ENCODE data around the gene TBC1D4.

Gene TBC1D4

DNA sequence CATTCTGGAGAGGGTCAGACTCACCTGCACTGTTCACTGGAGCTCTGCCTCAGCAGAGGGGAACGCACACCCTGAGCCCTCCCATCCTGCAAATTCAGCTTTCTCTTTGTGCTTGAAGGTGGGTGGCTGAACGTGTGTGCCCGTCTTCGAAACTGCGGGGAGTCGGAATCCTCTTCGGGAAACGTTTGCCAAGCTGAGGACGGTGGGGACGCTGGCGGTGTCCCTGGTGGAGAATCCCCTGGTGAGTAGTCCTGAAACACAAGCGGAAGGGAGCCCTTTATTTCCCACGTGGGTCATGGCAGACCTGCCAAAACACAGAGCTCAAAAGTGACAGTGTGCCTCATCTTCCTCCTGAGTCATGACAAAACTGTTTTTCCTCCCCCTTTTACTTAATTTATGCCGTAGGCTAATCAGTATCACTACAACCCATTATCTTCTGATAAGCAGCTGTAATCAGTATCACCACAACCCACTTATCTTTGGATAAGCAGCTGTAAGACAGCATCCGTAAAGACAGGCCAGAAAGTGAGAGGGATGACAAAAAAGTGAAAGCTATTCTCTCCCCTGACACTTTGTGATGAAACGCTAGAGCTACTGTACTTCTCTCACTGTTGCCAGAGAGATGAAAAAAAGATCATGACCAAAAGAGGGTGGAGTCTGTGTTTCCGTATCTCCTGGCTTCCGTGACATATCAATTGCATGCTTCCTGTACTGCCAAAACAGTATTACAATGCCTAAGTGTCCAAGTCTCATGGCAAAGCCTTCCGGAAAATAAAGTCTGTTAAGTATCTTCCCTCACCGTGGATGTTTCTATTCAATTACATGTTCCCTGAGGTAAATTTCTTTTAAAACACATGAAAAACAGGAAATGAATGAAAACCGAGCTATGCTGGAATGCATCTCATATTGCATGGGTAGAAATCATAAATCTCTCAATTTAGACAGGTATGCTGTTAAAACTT lies 155.5 kb downstream of the TBC1D4 start:
- H3K36me3 ChIP-seq (ENCODE audit: control insufficient read depth, insufficient read depth, low read length), result no peaks in the 10 kb centered on the region; the same call in 1 of the 2 replicates
- DNase-seq (ENCODE audit: low read depth, low spot score), result no peak
- peaks cover 1% of the 10 kb centered on the region; the same call in 1 of the 2 replicates for H3K4me1 ChIP-seq (ENCODE audit: control insufficient read depth, insufficient read depth, low read length)
- H3K4me3 ChIP-seq (ENCODE audit: low read length), result no peak overlapping the region
- H3K9me3 ChIP-seq (ENCODE audit: control insufficient read depth, insufficient read depth, low read length), result no peaks in the 10 kb centered on the region
- H3K27ac ChIP-seq (ENCODE audit: low read length), result no peak overlapping the region
- no peaks in the 10 kb centered on the region for H3K27me3 ChIP-seq (ENCODE audit: control insufficient read depth, insufficient read depth, low read length)
- WGBS (ENCODE audit: insufficient coverage, insufficient read length), result no CpG with 5 or more reads among the region's 21 CpGs

DNA sequence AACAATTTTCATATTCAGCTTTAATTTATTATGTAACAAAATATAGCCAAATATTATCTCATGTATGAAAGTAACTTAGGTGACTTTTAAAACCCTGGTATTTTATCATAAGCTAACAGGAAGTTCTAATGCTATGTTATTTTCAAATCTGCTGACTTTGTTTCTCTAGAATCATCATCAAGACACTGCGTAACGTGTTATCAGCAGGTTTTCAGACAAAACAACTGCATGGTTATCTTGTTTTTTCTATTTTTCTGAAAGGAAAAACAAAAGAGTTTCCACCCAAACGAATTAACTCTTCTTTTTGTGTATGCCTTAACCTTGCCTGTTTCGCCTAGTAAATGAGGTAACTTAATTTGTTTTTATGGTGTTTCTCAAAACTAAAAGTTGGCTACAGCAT lies 156.3 kb downstream of the TBC1D4 start:
- no peaks in the 10 kb centered on the region for H3K9me3 ChIP-seq (ENCODE audit: control insufficient read depth, insufficient read depth, low read length)
- peaks cover 1% of the 10 kb centered on the region; the same call in 1 of the 2 replicates for H3K4me1 ChIP-seq (ENCODE audit: control insufficient read depth, insufficient read depth, low read length)
- no peak overlapping the region for H3K27ac ChIP-seq (ENCODE audit: low read length)
- no peaks in the 10 kb centered on the region; the same call in 1 of the 2 replicates for H3K36me3 ChIP-seq (ENCODE audit: control insufficient read depth, insufficient read depth, low read length)
- H3K4me3 ChIP-seq (ENCODE audit: low read length), result no peak overlapping the region
- no CpG with 5 or more reads among the region's 4 CpGs for WGBS (ENCODE audit: insufficient coverage, insufficient read length)
- H3K27me3 ChIP-seq (ENCODE audit: control insufficient read depth, insufficient read depth, low read length), result no peaks in the 10 kb centered on the region
- DNase-seq (ENCODE audit: low read depth, low spot score), result no peak

DNA sequence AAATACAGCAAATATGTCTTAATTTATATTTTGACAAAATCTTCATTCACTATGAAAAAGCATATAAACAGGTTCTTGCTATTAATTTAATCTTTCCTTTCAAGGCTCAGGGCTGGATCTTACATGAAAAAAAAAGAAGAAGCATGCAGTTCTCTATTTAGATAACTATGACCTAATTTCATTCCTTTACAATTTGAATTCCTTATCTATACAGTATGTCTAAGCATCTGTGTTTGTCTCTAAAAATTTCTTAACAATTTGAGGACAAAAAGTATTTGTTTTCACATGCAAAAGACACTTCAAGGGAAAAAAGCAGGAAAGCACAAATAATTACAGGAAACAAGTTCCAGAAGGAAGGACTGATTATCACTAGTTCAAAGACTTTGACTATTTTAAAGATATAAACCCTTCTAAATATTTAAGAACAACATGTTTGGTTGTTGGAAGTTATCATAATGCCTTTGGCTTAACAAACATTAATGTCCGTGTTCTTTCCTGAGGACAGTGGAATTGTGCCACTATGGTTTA lies 157.5 kb downstream of the TBC1D4 start:
- WGBS (ENCODE audit: insufficient coverage, insufficient read length), result no CpG with 5 or more reads among the region's 1 CpG
- Histone ChIP-seq H3K4me1 (ENCODE audit: control insufficient read depth, insufficient read depth, low read length) (peaks cover 1% of the 10 kb centered on the region; the same call in 1 of the 2 replicates), H3K9me3 (ENCODE audit: control insufficient read depth, insufficient read depth, low read length) (no peaks in the 10 kb centered on the region), H3K27me3 (ENCODE audit: control insufficient read depth, insufficient read depth, low read length) (no peaks in the 10 kb centered on the region), H3K27ac (ENCODE audit: low read length) (no peak overlapping the region), H3K36me3 (ENCODE audit: control insufficient read depth, insufficient read depth, low read length) (no peaks in the 10 kb centered on the region; the same call in 1 of the 2 replicates), H3K4me3 (ENCODE audit: low read length) (no peak overlapping the region)
- DNase-seq (ENCODE audit: low read depth, low spot score), result no peak

DNA sequence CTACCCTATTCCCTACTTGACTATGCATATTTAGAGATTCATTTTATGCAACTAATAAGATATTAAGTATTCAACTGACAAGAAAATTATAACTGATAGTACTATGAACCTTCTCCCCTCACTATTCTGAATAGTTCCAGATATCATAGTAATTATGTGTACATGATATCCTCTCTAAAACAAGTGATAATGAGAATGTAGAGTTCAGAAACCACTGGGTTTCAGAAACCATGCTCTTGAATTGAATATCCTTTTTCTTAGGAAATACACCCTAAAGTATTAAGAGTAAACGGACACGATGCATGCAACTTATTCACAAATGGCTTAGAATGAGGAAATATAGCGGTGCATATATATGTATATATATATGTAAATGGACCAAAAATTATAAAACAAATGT lies 160.9 kb downstream of the TBC1D4 start:
- no peak overlapping the region for H3K27ac ChIP-seq (ENCODE audit: low read length)
- H3K36me3 ChIP-seq (ENCODE audit: control insufficient read depth, insufficient read depth, low read length), result no peaks in the 10 kb centered on the region; the same call in 1 of the 2 replicates
- H3K4me1 ChIP-seq (ENCODE audit: control insufficient read depth, insufficient read depth, low read length), result no peaks in the 10 kb centered on the region
- whole genome bisulfite sequencing (ENCODE audit: insufficient coverage, insufficient read length), result no CpG with 5 or more reads among the region's 3 CpGs
- DNase-seq (ENCODE audit: low read depth, low spot score), result no peak
- no peaks in the 10 kb centered on the region for H3K9me3 ChIP-seq (ENCODE audit: control insufficient read depth, insufficient read depth, low read length)
- H3K27me3 ChIP-seq (ENCODE audit: control insufficient read depth, insufficient read depth, low read length), result no peaks in the 10 kb centered on the region
- H3K4me3 ChIP-seq (ENCODE audit: low read length), result no peak overlapping the region

DNA sequence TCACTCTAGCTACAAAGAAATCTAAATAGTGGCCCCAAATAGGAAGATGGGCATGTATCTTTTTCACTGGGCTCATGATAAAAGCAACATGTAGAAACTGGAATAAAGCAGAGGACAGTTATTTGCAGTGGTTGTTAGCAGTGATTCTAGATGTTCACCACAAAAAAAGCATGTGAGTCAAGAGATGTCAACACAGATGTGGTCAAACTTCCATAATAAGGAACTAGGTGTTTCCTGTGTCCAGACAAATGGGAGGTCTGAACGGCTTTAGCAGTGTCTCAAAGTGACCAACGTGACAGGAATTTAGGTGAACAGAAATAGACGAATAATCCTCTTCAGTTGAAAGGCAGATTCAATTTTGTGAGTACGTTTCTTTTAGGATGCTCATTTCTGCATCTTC lies 162.7 kb downstream of the TBC1D4 start:
- no CpG with 5 or more reads among the region's 4 CpGs for WGBS (ENCODE audit: insufficient coverage, insufficient read length)
- Histone ChIP-seq H3K4me1 (ENCODE audit: control insufficient read depth, insufficient read depth, low read length) (no peaks in the 10 kb centered on the region), H3K27me3 (ENCODE audit: control insufficient read depth, insufficient read depth, low read length) (no peaks in the 10 kb centered on the region), H3K36me3 (ENCODE audit: control insufficient read depth, insufficient read depth, low read length) (no peaks in the 10 kb centered on the region), H3K9me3 (ENCODE audit: control insufficient read depth, insufficient read depth, low read length) (no peaks in the 10 kb centered on the region), H3K4me3 (ENCODE audit: low read length) (no peak overlapping the region), H3K27ac (ENCODE audit: low read length) (no peak overlapping the region)
- no peak for DNase-seq (ENCODE audit: low read depth, low spot score)

DNA sequence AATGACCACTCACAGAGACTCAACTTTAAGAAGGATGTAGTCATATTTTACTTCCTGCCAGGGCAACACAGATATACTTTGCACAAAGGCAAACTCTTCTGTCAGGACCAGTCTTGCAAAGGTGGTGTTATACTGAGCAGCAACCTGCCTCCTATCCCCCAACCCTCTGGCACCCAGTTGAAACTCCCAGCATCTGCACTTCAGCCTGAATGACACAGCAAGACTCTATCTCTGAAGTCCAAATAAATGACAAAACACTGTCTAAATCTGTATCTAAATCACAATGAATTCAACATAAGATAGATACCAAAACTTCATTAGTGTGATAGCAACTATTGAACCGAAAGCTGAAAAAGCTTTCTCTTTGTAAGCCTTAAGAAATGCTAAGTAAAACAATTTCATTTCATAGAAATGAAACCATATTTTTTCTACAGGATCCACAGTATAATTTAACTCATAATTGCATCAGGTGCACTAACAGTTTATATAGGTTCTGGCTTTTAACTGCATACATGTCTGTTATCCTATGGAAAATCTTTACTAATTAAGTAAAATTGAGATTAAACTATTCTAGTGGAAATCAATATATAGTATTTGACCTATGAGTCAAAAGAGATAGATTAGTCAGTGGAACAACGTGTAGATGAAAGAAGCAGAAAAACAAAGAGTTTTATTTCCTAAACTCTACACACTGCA lies 163.7 kb downstream of the TBC1D4 start:
- Histone ChIP-seq H3K27me3 (ENCODE audit: control insufficient read depth, insufficient read depth, low read length) (no peaks in the 10 kb centered on the region), H3K27ac (ENCODE audit: low read length) (no peak overlapping the region)
- WGBS (ENCODE audit: insufficient coverage, insufficient read length), result no CpG with 5 or more reads among the region's 2 CpGs

DNA sequence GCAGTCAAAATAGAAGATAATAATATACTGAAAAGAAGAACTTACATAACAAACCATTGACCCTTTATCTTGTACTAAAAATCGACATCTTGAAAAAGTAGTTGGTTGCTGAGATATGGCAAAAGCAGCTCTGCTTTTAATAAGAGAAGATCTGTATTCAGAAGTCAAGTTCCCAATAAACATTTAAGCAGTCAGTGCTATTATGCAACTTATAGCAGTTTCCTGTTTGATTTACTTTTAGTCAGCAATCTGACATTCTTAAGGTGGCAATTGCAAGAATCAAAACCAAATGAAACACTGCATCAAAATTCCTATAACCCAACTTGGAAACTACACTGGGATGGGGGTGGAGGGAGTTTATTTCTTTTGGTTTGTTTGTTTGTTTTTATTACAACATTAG lies 165.5 kb downstream of the TBC1D4 start:
- Histone ChIP-seq H3K4me3 (ENCODE audit: low read length) (no peak overlapping the region), H3K4me1 (ENCODE audit: control insufficient read depth, insufficient read depth, low read length) (no peaks in the 10 kb centered on the region), H3K27ac (ENCODE audit: low read length) (no peak overlapping the region), H3K27me3 (ENCODE audit: control insufficient read depth, insufficient read depth, low read length) (no peaks in the 10 kb centered on the region), H3K36me3 (ENCODE audit: control insufficient read depth, insufficient read depth, low read length) (no peaks in the 10 kb centered on the region), H3K9me3 (ENCODE audit: control insufficient read depth, insufficient read depth, low read length) (no peaks in the 10 kb centered on the region)
- no peak for DNase-seq (ENCODE audit: low read depth, low spot score)
- WGBS (ENCODE audit: insufficient coverage, insufficient read length), result no CpG with 5 or more reads among the region's 1 CpG

More for the DNA sequence above, 163.7 kb downstream of the TBC1D4 start:
- no peaks in the 10 kb centered on the region for H3K9me3 ChIP-seq (ENCODE audit: control insufficient read depth, insufficient read depth, low read length)
- no peaks in the 10 kb centered on the region for H3K36me3 ChIP-seq (ENCODE audit: control insufficient read depth, insufficient read depth, low read length)
- no peak overlapping the region for H3K4me3 ChIP-seq (ENCODE audit: low read length)
- DNase-seq (ENCODE audit: low read depth, low spot score), result no peak
- H3K4me1 ChIP-seq (ENCODE audit: control insufficient read depth, insufficient read depth, low read length), result no peaks in the 10 kb centered on the region

DNA sequence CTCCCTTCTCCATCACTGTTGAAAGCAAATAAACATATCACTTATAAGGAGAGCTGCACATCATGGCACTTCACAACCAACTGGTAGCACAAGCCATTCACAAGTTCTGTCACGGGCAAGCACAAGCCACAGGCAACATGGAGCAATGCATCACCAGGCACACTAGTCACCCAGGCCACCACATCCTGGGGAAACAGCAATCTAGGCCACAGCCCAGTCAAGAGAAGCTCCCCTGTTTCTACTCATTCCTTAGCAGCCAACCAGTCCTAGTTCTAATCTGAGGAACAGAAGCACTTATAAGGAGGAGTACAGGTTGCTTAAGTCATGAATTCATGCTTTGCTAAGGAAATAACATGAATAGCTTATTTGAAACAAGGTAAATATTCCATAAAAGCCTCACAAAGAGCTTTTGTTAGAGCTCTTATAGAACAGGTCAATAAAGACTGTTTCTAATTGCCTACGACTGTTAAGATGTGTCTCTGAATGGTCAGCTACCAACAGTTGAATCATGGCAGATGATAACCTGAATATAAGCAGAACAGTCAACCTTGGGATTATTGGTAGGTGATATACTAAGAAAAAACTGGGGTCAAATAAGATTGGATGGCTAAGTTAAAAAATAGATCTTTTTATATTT lies 169.0 kb downstream of the TBC1D4 start:
- H3K36me3 ChIP-seq (ENCODE audit: control insufficient read depth, insufficient read depth, low read length), result no peaks in the 10 kb centered on the region
- no CpG with 5 or more reads among the region's 2 CpGs for WGBS (ENCODE audit: insufficient coverage, insufficient read length)

DNA sequence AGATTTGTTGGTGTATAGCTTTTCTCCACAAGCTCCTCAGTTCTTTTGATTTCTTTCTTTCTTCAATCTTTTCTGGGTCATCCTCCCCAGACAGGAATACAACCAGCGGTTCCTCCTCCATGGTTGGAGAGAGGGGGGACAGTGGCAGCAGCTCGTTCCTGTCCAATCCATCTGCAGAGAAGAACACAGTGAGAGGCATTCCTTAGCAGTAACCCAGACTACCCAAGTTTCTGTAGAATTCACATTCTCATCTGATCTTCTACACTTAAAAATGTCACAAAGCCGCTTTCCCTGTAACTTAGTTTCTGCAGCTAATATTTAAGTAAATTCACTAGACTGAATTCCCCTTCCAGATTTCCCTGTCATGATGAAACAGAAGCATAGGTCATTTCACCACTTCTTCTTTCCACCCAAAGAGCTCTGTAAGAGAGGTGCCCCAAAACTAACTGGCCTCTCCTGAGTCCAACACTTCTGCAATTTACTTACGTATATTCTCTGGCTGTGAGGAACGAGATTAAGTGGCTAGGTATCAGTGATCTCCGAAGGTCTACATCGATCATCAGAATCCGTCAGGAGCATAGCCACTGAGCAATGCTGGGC lies 171.9 kb downstream of the TBC1D4 start:
- no peak for DNase-seq (ENCODE audit: low read depth, low spot score)
- WGBS (ENCODE audit: insufficient coverage, insufficient read length), result no CpG with 5 or more reads among the region's 8 CpGs
- no peak overlapping the region for H3K27ac ChIP-seq (ENCODE audit: low read length)
- no peaks in the 10 kb centered on the region for H3K27me3 ChIP-seq (ENCODE audit: control insufficient read depth, insufficient read depth, low read length)
- no peaks in the 10 kb centered on the region for H3K9me3 ChIP-seq (ENCODE audit: control insufficient read depth, insufficient read depth, low read length)
- H3K4me1 ChIP-seq (ENCODE audit: control insufficient read depth, insufficient read depth, low read length), result no peaks in the 10 kb centered on the region; the same call in 1 of the 2 replicates
- H3K36me3 ChIP-seq (ENCODE audit: control insufficient read depth, insufficient read depth, low read length), result no peaks in the 10 kb centered on the region
- H3K4me3 ChIP-seq (ENCODE audit: low read length), result no peak overlapping the region

More for the DNA sequence above, 169.0 kb downstream of the TBC1D4 start:
- no peak overlapping the region for H3K27ac ChIP-seq (ENCODE audit: low read length)
- no peaks in the 10 kb centered on the region for H3K4me1 ChIP-seq (ENCODE audit: control insufficient read depth, insufficient read depth, low read length)
- no peaks in the 10 kb centered on the region for H3K9me3 ChIP-seq (ENCODE audit: control insufficient read depth, insufficient read depth, low read length)
- no peaks in the 10 kb centered on the region for H3K27me3 ChIP-seq (ENCODE audit: control insufficient read depth, insufficient read depth, low read length)
- DNase-seq (ENCODE audit: low read depth, low spot score), result no peak
- no peak overlapping the region for H3K4me3 ChIP-seq (ENCODE audit: low read length)

DNA sequence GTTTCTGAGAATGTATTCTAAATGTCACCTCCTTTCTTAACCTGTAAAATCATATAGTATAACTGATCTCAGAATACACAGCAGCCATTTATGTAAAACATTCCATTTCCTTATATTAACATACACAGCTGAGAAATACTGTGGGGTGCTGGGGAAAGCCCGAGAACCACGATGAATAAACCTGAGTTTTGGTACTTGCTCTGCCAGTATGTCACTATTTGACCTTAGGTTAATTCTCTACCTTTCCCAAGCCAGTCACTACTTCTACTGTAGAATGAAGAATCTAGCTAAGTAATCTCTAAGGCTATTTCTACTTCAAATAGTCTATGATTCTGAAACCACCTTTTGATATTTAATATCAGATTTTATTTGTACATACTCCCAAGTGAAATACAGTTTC lies 173.7 kb downstream of the TBC1D4 start:
- no CpG with 5 or more reads among the region's 2 CpGs for WGBS (ENCODE audit: insufficient coverage, insufficient read length)
- no peak overlapping the region for H3K27ac ChIP-seq (ENCODE audit: low read length)
- no peak for DNase-seq (ENCODE audit: low read depth, low spot score)
- no peaks in the 10 kb centered on the region for H3K9me3 ChIP-seq (ENCODE audit: control insufficient read depth, insufficient read depth, low read length)
- H3K27me3 ChIP-seq (ENCODE audit: control insufficient read depth, insufficient read depth, low read length), result no peaks in the 10 kb centered on the region
- H3K4me1 ChIP-seq (ENCODE audit: control insufficient read depth, insufficient read depth, low read length), result no peaks in the 10 kb centered on the region; the same call in 1 of the 2 replicates
- H3K4me3 ChIP-seq (ENCODE audit: low read length), result no peak overlapping the region
- no peaks in the 10 kb centered on the region for H3K36me3 ChIP-seq (ENCODE audit: control insufficient read depth, insufficient read depth, low read length)

Measured in iPS DF 6.9 (cell line).